Mucosa of rectum (tissue), 2 donors: ENCODE measurements around the gene AJM1.

ENCODE experiments used
- H3K27ac ChIP-seq, 2 donors: one replicate each; pipeline ENCODE4 v1.7.0; 2013; ENCODE audit warnings: inconsistent platforms in 2 of 2, low read depth in 2 of 2, low read length in 2 of 2
- H3K27me3 ChIP-seq, 2 donors: one replicate each; pipeline ENCODE4 v1.7.0; 2013; ENCODE audit warnings: low read length in 2 of 2; ENCODE audit not compliant: control insufficient read depth in 2 of 2, insufficient read depth in 2 of 2
- H3K36me3 ChIP-seq, 2 donors: one replicate each; pipeline ENCODE4 v1.7.0; 2013; ENCODE audit warnings: low read length in 2 of 2; ENCODE audit not compliant: control insufficient read depth in 2 of 2, insufficient read depth in 2 of 2
- H3K4me1 ChIP-seq, 2 donors: one replicate each; pipeline ENCODE4 v1.7.0; 2013; ENCODE audit warnings: low read length in 2 of 2, mild to moderate bottlenecking in 1 of 2; ENCODE audit not compliant: control insufficient read depth in 2 of 2, insufficient read depth in 2 of 2
- H3K4me3 ChIP-seq, 2 donors: one replicate each; pipeline ENCODE4 v1.7.0; 2013; ENCODE audit warnings: low read length in 2 of 2
- H3K9ac ChIP-seq, 2 donors: one replicate each; pipeline ENCODE4 v1.7.0; 2013; ENCODE audit warnings: low read length in 2 of 2, low read depth in 1 of 2, mild to moderate bottlenecking in 1 of 2
- H3K9me3 ChIP-seq, 2 donors: one replicate each; pipeline ENCODE4 v1.7.0; 2013; ENCODE audit warnings: low read length in 2 of 2; ENCODE audit not compliant: control insufficient read depth in 2 of 2
- donor health status: healthy.
- donor health status: Normal muscosa, but diverticular disease.

AJM1 gene

DNA sequence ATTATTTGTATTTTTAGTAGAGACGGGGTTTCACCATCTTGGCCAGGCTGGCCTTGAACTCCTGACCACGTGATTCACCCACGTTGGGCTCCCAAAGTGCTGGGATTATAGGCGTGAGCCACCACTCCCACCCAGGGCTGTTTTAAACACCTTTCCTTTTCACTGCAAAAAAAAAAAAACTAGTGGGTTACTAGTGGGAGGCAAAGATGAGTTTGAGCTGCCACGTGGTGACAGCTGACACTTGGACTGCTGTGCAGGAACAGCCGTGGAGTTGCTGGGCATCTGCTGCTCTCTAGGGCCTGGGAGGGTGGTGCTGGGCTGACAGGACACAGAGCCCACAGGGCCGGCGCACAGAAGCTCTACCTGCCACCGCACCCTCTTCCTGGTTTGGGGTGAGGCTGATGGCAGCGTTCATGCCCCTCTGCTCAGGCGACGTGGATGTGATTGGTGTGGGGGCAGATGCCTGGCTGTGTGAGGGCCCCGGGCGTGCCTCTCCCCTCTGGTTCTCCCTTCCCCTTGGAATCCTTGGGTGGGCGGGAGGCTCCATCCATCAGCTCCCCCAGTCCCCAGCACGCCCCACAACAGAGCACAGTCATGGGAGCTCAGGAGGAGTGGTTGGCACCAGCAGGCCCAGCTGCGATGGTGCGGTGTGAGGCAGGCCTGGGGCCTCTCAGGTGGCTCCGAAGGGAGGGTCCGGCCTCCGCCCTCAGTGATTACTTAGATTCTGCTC lies 17.6 kb upstream of the AJM1 start:
- H3K4me3 ChIP-seq = no peak overlapping the region
- no peaks in the 10 kb centered on the region for H3K27me3 ChIP-seq
- peaks cover 33 to 46% of the 10 kb centered on the region in 2 donors for H3K36me3 ChIP-seq
- no peak overlapping the region for H3K9ac ChIP-seq
- H3K4me1 ChIP-seq = no peaks in the 10 kb centered on the region
- no peaks in the 10 kb centered on the region for H3K9me3 ChIP-seq
- no peak overlapping the region for H3K27ac ChIP-seq

DNA sequence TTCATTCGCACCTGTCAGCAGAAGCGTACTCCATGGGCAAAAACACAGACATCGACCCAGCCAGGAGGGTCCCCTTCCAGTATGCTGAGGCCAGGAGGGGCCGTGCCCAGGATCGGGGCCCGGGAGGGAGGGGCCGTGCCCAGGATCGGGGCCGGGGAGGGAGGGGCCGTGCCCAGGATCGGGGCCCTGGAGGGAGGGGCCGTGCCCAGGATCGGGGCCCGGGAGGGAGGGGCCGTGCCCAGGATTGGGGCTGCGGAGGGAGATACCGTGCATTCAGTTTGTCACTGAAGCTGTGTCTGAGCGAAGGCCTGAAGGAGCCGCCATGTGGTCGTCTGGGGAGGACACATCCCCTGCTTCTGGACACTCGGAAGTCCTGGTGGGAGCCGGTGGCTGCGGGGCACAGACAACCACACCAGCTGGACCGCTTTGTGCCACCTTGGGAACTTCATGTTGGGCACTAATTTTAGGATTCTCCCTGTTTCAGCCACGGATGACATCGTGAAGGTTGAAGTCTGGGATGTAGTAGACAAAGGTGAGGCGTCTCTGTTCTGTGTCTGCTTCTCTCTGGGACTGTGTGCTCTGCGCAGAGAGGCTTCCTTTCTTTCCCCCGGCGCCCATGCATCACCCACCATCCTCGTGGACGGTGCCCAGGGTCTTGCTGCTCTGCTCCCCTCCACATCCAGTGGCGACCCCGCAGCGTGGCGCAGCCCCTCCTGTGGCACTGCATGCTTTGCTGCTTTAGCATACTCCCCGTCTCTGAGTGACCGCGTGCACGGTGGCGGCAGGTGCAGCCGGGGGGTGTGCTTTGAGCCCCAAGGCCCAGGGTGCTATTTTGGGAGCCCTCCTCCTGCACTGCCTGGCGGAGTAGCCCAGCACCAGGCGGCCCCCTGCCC lies 16.7 kb upstream of the AJM1 start:
- Histone ChIP-seq H3K27ac (no peak overlapping the region), H3K36me3 (peaks cover 41 to 54% of the 10 kb centered on the region in 2 donors), H3K4me1 (no peaks in the 10 kb centered on the region), H3K9ac (no peak overlapping the region), H3K9me3 (no peaks in the 10 kb centered on the region), H3K4me3 (no peak overlapping the region), H3K27me3 (no peaks in the 10 kb centered on the region)

DNA sequence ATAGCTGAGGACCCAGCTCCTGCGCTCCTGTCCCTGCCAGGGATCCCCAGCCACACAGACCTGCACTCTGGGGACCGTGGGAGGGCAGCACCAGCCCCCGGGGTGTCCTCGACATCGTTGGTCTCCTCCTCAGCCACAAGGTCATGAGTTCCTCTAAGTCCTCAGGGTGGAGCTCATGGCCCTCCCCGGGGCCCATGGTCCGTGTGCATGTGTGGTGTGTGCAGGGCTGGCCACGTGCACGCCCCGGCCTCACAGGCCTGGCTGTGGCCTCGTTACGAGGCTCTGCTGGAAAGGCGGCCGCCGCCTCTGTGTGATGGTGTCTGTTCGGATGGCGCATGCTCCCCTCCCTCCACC lies 16.1 kb upstream of the AJM1 start:
- no peaks in the 10 kb centered on the region for H3K27me3 ChIP-seq
- no peak overlapping the region for H3K4me3 ChIP-seq
- H3K27ac ChIP-seq = no peak overlapping the region
- no peaks in the 10 kb centered on the region for H3K9me3 ChIP-seq
- no peak overlapping the region for H3K9ac ChIP-seq
- H3K4me1 ChIP-seq = no peaks in the 10 kb centered on the region
- peaks cover 47 to 58% of the 10 kb centered on the region in 2 donors for H3K36me3 ChIP-seq

DNA sequence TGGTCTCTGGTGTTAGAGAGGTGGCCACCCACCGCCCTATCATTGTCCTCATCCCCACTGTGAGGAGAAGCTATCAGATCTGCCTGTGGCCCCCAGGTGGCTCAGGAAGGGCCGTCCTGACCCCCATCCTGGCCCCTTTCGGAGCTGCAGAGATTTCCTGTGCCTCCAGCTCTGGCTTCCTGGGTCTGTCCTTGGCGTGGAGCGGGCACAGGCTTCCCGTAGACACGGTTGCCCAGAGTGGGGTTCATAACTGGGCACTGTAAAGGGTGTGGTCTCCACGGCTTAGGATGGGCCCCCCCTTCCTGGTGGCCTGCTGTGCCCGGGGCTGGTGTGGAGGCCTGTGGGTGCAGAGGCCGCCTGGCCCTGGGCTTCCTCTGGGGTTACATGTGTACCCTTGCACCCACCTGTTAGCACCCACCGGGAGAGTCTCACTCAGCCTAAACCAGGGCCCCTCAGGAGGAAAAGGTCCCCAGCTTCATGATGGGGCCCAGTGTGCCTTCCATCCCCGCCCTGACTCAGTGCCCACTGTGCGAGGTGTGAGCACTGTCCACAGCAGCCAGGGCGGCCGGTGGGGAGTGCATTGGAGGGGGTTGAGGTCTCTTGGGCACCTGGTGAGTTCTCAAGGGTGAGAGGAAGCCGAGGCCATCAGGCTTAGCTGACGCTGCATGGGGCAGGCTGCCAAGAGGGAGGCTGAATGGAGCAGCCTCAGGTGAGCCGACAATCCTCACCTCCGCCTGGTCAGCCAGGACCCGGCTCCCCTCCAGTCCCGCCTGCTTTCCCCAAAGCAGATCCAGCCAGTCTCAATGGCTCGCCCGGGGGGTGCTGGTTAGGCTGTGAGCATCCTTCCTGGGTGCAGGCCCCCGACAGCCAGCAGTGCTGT lies 15.3 kb upstream of the AJM1 start:
- peaks cover 54 to 65% of the 10 kb centered on the region in 2 donors for H3K36me3 ChIP-seq
- no peak overlapping the region for H3K9ac ChIP-seq
- H3K27me3 ChIP-seq = no peaks in the 10 kb centered on the region
- no peak overlapping the region for H3K27ac ChIP-seq
- no peak overlapping the region for H3K4me3 ChIP-seq
- H3K4me1 ChIP-seq = no peaks in the 10 kb centered on the region
- no peaks in the 10 kb centered on the region for H3K9me3 ChIP-seq

DNA sequence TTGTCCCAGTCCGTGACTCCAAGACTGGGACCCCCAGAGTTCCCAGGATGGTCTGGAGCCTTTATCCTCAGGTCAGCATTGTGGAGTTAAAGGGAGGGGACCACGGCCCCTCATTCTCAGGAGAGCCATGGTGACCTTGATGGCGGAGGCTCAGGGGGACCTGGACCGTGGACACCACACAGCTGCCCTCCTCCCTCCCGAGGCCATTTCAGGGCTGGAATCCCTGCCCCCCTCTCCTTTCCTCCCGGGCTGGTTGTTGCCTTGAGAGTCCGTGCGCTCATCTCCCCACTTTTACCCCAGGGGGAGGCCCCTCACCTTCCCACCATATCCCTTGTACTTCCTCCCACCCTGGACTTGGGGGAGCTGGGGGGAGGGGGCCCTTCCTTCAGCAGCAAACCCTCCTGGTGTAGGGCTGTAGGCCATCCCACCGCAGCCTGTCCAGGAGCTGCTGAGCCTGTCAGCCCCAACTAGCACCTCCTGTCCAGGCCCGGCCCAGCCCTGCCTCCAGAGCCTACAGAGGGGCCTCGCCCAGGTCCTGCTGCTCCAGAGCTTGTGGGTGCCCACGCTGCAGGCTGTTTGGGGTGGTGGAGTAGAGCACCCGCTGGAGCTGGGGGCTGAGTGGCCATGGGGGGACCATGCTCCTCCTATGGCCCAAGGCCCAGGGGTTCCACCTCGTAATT lies 14.3 kb upstream of the AJM1 start:
- H3K9me3 ChIP-seq = no peaks in the 10 kb centered on the region
- no peak overlapping the region for H3K4me3 ChIP-seq
- no peak overlapping the region for H3K27ac ChIP-seq
- peaks cover 58 to 74% of the 10 kb centered on the region in 2 donors for H3K36me3 ChIP-seq
- H3K27me3 ChIP-seq = no peaks in the 10 kb centered on the region
- H3K9ac ChIP-seq = no peak overlapping the region
- no peaks in the 10 kb centered on the region for H3K4me1 ChIP-seq

DNA sequence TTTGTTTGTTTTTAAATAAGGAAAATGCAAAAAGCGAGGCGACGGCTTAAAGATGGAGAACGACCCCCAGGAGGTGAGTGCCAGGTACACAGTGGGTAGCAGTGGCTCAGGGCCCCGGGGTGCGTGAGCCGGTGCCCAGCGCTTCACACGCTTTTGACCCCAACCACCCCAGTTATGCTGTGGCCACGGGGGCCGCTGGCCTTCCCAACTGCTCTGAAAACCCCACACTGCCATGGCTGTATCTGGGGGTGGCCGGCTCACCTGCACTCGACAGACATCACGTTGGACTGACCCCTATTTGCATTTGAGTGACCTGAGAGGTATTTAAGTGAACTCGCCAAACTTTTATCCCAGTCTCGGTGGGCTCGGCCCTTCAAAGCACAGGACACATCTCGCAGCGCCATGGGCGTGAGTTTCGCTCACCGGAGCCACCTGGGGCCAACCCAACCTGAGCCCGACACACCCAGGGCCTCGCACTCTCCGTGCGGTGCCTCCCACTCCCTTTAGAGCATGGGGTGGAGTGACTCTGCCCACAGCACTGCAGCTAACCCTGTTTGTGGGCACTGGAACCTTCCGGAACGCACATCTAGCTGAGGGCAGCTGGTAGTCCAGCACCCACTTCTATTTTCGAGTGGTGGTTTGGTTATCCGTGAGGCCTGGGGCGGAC lies 13.7 kb upstream of the AJM1 start:
- Histone ChIP-seq H3K9me3 (no peaks in the 10 kb centered on the region), H3K4me3 (no peak overlapping the region), H3K27ac (no peak overlapping the region), H3K4me1 (no peaks in the 10 kb centered on the region), H3K9ac (no peak overlapping the region), H3K36me3 (peaks cover 58 to 71% of the 10 kb centered on the region in 2 donors), H3K27me3 (no peaks in the 10 kb centered on the region)

DNA sequence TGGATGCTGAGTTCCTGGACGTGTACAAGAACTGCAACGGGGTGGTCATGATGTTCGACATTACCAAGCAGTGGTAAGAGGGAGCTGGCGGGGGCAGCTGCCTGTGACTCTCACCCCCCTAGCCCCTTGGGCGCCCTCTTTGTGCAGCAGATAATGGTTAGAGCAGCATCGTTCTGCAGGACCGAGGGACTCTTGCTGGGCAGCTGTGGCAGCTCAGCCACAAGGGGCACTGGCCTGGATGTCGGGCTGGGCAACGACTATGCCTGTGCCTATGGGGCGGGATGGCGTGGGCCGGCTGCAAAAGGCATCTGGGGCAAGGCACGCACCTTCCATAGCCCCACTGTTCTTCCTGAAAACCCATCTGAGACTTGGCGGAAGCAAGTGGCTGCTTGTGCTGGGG lies 12.9 kb upstream of the AJM1 start:
- Histone ChIP-seq H3K36me3 (peaks cover 58 to 66% of the 10 kb centered on the region in 2 donors), H3K4me3 (no peak overlapping the region), H3K9me3 (no peaks in the 10 kb centered on the region), H3K4me1 (no peaks in the 10 kb centered on the region), H3K9ac (no peak overlapping the region), H3K27ac (no peak overlapping the region), H3K27me3 (no peaks in the 10 kb centered on the region)

DNA sequence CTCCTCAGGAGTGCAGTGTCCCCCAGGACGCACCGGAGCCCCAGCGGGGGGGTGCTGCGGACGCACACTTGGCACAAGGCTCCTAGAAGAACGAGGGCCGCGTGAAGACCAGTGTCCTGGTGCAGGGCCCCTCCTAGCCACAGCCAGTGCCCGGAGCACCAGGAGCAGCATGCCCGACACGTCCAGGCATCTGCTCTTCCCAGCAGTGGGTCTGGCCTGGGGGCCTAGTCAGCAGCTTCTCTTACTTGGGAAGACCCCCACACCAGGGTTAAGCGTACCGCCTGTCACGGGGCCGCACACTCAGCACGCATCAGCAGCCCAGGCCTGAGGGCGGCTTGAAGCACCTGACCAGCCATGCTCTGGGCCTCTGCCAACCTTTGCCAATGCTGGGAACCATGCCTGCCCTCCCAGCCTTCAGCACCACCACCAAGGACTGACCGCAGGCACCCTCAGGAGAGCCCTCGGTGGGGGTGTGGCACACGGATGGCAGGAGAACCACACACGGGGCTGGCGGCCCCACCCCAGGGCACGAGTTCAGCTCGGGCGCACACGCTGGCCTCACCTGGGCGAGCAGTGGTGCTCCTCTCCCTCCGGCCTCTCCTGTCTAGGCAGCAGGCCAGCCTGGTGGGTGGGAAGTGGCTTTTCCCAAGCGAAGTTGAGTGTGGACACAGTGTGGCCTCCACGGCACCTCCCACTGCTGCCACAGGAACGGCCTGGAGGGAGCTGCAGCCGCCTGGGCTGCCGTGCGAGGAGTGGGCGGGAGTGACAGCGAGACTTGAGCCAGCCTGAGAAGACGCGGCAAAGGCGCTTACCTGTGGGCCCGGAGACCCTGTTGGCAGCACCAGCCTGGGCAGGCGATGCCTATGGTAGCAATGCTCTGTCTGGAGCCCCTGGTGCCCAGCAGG lies 12.0 kb upstream of the AJM1 start:
- Histone ChIP-seq H3K4me3 (no peak overlapping the region), H3K27ac (no peak overlapping the region), H3K36me3 (peaks cover 52 to 62% of the 10 kb centered on the region in 2 donors), H3K9ac (no peak overlapping the region), H3K9me3 (no peaks in the 10 kb centered on the region), H3K27me3 (no peaks in the 10 kb centered on the region), H3K4me1 (no peaks in the 10 kb centered on the region)
